GM12878 (cell line): ENCODE results near the gene LARGE1. TPM values are rescaled to one million over a fixed set of nuclear protein-coding genes. Genes with fewer than 3 reads are reported as not detected.

ENCODE experiments used
- ATAC-seq: fragments of 200-7000 bp; cut with Tn5 transposase; 3 replicates; pipeline ENCODE4 v1.9.1; 2020; ENCODE audit warnings: mild to moderate bottlenecking, moderate library complexity
- BruUV-seq: library from RNA; stranded (reverse); fragments of 400-500 nt; replicated peaks from 2 replicates; lab custom pipeline; 2021; lab: Mats Ljungman, UMichigan
- CTCF ChIA-PET: fragments of 300-600 bp; sonication (Branson Sonifier 250); formaldehyde crosslinking; extraction: SDS; loops from one replicate; lab custom pipeline; 2021; ENCODE audit warnings: inconsistent platforms; lab: Yijun Ruan, JAX
- POLR2A ChIA-PET: fragments of 350-600 bp; formaldehyde crosslinking; extraction: SDS; loops from one replicate; lab custom pipeline; 2021; ENCODE audit warnings: inconsistent platforms; lab: Charles Lee
- RAD21 ChIA-PET: fragments of 300-600 bp; sonication (Branson Sonifier 250); formaldehyde crosslinking; loops from one replicate; lab custom pipeline; 2023; ENCODE audit warnings: antibody characterized with exemption; ENCODE audit not compliant: unreplicated experiment; lab: Charles Lee
- SMC1A ChIA-PET: fragments of 300-600 bp; sonication (Branson Sonifier 250); formaldehyde crosslinking; loops from one replicate; lab custom pipeline; 2023; ENCODE audit not compliant: unreplicated experiment, uncharacterized antibody; lab: Charles Lee
- DNase-seq: peaks from one replicate; pipeline ENCODE4 v3.0.0-alpha.2; 2011; ENCODE audit warnings: low read depth, low spot score
- FAIRE-seq: peaks from 3 replicates; lab custom pipeline; 2011; peaks lifted over from hg19 to GRCh38; lab: Jason Lieb, UNC
- H2AFZ ChIP-seq: 2 replicates; pipeline ENCODE4 v1.6.0; 2011; ENCODE audit warnings: low read depth, low read length, control low read depth; ENCODE audit not compliant: control insufficient read depth
- H3K27ac ChIP-seq: 2 replicates; pipeline ENCODE4 v1.5.1; 2011; ENCODE audit warnings: control low read depth; ENCODE audit not compliant: control insufficient read depth, insufficient read depth
- H3K27me3 ChIP-seq, 2 experiments: replicated peaks in 1 of 2; 2 replicates each; pipeline versions ENCODE4 v1.6.0 to v1.6.1; 2011; ENCODE audit warnings: low read length in 1 of 2; ENCODE audit not compliant: control insufficient read depth in 2 of 2, insufficient read depth in 2 of 2
- H3K36me3 ChIP-seq, 2 experiments: 2 replicates each; pipeline ENCODE4 v1.5.1; 2011; ENCODE audit warnings: low read length in 1 of 2; ENCODE audit not compliant: control insufficient read depth in 2 of 2, insufficient read depth in 2 of 2
- H3K4me1 ChIP-seq: 2 replicates; pipeline ENCODE4 v1.6.1; 2011; ENCODE audit warnings: mild to moderate bottlenecking, low read length, moderate library complexity, mixed read lengths; ENCODE audit not compliant: control insufficient read depth, insufficient read depth
- H3K4me2 ChIP-seq: 2 replicates; pipeline ENCODE4 v1.6.0; 2011; ENCODE audit warnings: control low read depth; ENCODE audit not compliant: control insufficient read depth, insufficient read depth
- H3K4me3 ChIP-seq: fragments of 200-600 bp; sonication (generic); 2 replicates; pipeline ENCODE4 v1.5.1; 2016
- H3K79me2 ChIP-seq: 2 replicates; pipeline ENCODE4 v1.6.0; 2011; ENCODE audit warnings: low read length; ENCODE audit not compliant: control insufficient read depth, insufficient read depth
- H3K9ac ChIP-seq: 2 replicates; pipeline ENCODE4 v1.8.0; 2011; ENCODE audit warnings: low read length, control low read depth, mixed read lengths; ENCODE audit not compliant: control insufficient read depth, insufficient read depth
- H3K9me3 ChIP-seq: replicated peaks from 3 replicates; pipeline ENCODE4 v1.5.1; 2011; ENCODE audit warnings: mild to moderate bottlenecking, low read length; ENCODE audit not compliant: control insufficient read depth, insufficient read depth
- H4K20me1 ChIP-seq: 2 replicates; pipeline ENCODE4 v1.6.0; 2011; ENCODE audit not compliant: control insufficient read depth, insufficient read depth
- BCLAF1 ChIP-seq: fragments of 450-650 bp; IDR thresholded peaks from 2 replicates; pipeline ENCODE4 v1.6.1; 2017; ENCODE audit warnings: antibody characterized with exemption, mild to moderate bottlenecking, moderate library complexity
- CBFB ChIP-seq: IDR thresholded peaks from 2 replicates; pipeline ENCODE4 v1.6.1; 2016; ENCODE audit warnings: antibody characterized with exemption, low read depth
- DPF2 ChIP-seq: fragments of 450-650 bp; IDR thresholded peaks from 2 replicates; pipeline ENCODE4 v1.6.1; 2017; ENCODE audit warnings: mild to moderate bottlenecking
- E2F4 ChIP-seq: IDR thresholded peaks from 2 replicates; pipeline ENCODE4 v1.6.1; 2012; ENCODE audit warnings: low read depth, low read length, improper control_type of control experiment
- E4F1 ChIP-seq: fragments of 450-650 bp; IDR thresholded peaks from 2 replicates; pipeline ENCODE4 v1.6.1; 2018; ENCODE audit warnings: borderline replicate concordance, mild to moderate bottlenecking; ENCODE audit not compliant: partially characterized antibody
- GABPA ChIP-seq: IDR thresholded peaks from 2 replicates; pipeline ENCODE4 v1.6.1; 2014; ENCODE audit warnings: antibody characterized with exemption, low read depth, mild to moderate bottlenecking, inconsistent platforms
- IKZF1 ChIP-seq: fragments of 450-650 bp; conservative IDR thresholded peaks from 2 replicates; pipeline ENCODE4 v1.6.1; 2017; ENCODE audit warnings: antibody characterized with exemption, mild to moderate bottlenecking
- IKZF2 ChIP-seq, 2 experiments: fragments of 450-650 bp; IDR thresholded peaks; 2 replicates each; pipeline ENCODE4 v1.6.1; 2017; ENCODE audit warnings: mild to moderate bottlenecking in 2 of 2, moderate library complexity in 2 of 2
- IRF4 ChIP-seq: IDR thresholded peaks from 2 replicates; pipeline ENCODE4 v1.6.1; 2011; ENCODE audit warnings: low read depth, low read length
- KLF5 ChIP-seq: fragments of 450-650 bp; IDR thresholded peaks from 2 replicates; pipeline ENCODE4 v1.6.1; 2014; ENCODE audit warnings: mild to moderate bottlenecking; ENCODE audit not compliant: partially characterized antibody
- MEF2B ChIP-seq: fragments of 450-650 bp; IDR thresholded peaks from 2 replicates; pipeline ENCODE4 v1.6.1; 2018; ENCODE audit warnings: mild to moderate bottlenecking, moderate library complexity; ENCODE audit not compliant: partially characterized antibody, poor library complexity, severe bottlenecking
- NFYA ChIP-seq: IDR thresholded peaks from 2 replicates; pipeline ENCODE4 v1.6.1; 2011; ENCODE audit warnings: low read depth, mild to moderate bottlenecking, low read length, improper control_type of control experiment, borderline replicate concordance
- NFYB ChIP-seq: IDR thresholded peaks from 2 replicates; pipeline ENCODE4 v1.6.1; 2011; ENCODE audit warnings: low read depth, mild to moderate bottlenecking, low read length, improper control_type of control experiment, moderate library complexity; ENCODE audit not compliant: insufficient read depth
- POU2F2 ChIP-seq: IDR thresholded peaks from 3 replicates; pipeline ENCODE4 v1.6.1; 2011; ENCODE audit warnings: low read depth, mild to moderate bottlenecking, low read length, borderline replicate concordance
- RUNX3 ChIP-seq: IDR thresholded peaks from 2 replicates; pipeline ENCODE4 v1.6.1; 2012; ENCODE audit warnings: low read length, inconsistent platforms
- SUZ12 ChIP-seq: fragments of 200-600 bp; sonication (generic); IDR thresholded peaks from one replicate; pipeline ENCODE4 v1.6.1; 2018; ENCODE audit warnings: antibody characterized with exemption, mild to moderate bottlenecking; ENCODE audit not compliant: unreplicated experiment
- WRNIP1 ChIP-seq: IDR thresholded peaks from 2 replicates; pipeline ENCODE4 v1.6.1; 2011; ENCODE audit warnings: low read depth, low read length, improper control_type of control experiment, borderline replicate concordance
- ZNF274 ChIP-seq: IDR thresholded peaks from one replicate; pipeline ENCODE4 v1.8.0; 2011; ENCODE audit not compliant: insufficient read length, insufficient read depth
- WGBS: methylation state at CpG from one replicate; pipeline ENCODE4 v1.1.6; 2016; ENCODE audit warnings: low lambda C conversion rate; ENCODE audit not compliant: insufficient replicate concordance, insufficient coverage; ENCODE audit errors: missing lambda C conversion rate; 5-methylcytosine and 5-hydroxymethylcytosine counted together
- in situ Hi-C: fragments of 300-500 bp; cut with MboI; formaldehyde crosslinking; loops from 9 replicates; pipeline ENCODE4 v1.14.3; 2018; ENCODE audit warnings: mixed read lengths
- intact Hi-C: fragments of 100-400 bp; cut with micrococcal nuclease; formaldehyde crosslinking; loops from one replicate; pipeline ENCODE4 v1.14.2; 2022; ENCODE audit not compliant: unreplicated experiment
- polyA plus RNA-seq, 11 experiments: library from polyadenylated mRNA; depleted of rRNA in 4 of 11; unstranded in 6 of 11; stranded (reverse) in 5 of 11; fragments of >200 nt; fragmentation: Nextera tagmentation in 4 of 11; fragmentation: Illumina TruSeq in 1 of 11; extraction: Ambion mirVana in 4 of 11; extraction: Trizol in 1 of 11; gene quantifications; 1 replicate in 1 of 11; 2 replicates in 10 of 11; pipeline versions ENCODE4 v1.2.1 to v1.2.3, GENCODE V29; 2011 to 2016; ENCODE audit warnings: inconsistent platforms in 2 of 11, missing spikeins in 2 of 11, low read depth in 1 of 11
- total RNA-seq, 4 experiments: library from RNA; depleted of rRNA in 3 of 4; stranded (reverse); fragments of >200 nt in 3 of 4; fragmentation: Illumina TruSeq in 1 of 4; extraction: Trizol in 1 of 4; gene quantifications; 2 replicates each; pipeline versions ENCODE4 v1.2.1 to v1.2.3, GENCODE V29; 2013 to 2021

The LARGE1 gene
- total and polyA plus RNA-seq, 10 of the 15 experiments (the other 5 are each of a cell fraction or from before 2014, with no cell fraction given): 3.2 to 41.4 (median 17.3) TPM

- TF ChIP-seq SUZ12: no peak
- TF ChIP-seq E4F1: no peak
- no peak for TF ChIP-seq DPF2
- no peak for TF ChIP-seq WRNIP1
- no peak for TF ChIP-seq POU2F2
- no peak for TF ChIP-seq GABPA
- no peak for TF ChIP-seq ZNF274
- no peak for TF ChIP-seq E2F4
- TF ChIP-seq KLF5: no peak
Measured at GRCh38 chr22:33476206-33476605, 444.1 kb downstream of the LARGE1 start (continued).

GRCh38 chr22:33474587-33474986 is 445.7 kb downstream of the LARGE1 start:
- POLR2A ChIA-PET: interaction anchor here (0.6 to 0.7 kb wide), 2 partner anchors 20 to 589 kb away, joined by 3 read pairs; no protein-coding TSS in a partner anchor
- in situ Hi-C loops: loop anchor here (5.0 to 10.0 kb wide), 2 partner anchors 93 to 1650 kb away; no protein-coding TSS in a partner anchor
- no peaks in the 10 kb centered on the region for H4K20me1 ChIP-seq
- no peaks in the 10 kb centered on the region for H3K27me3 ChIP-seq
- CTCF ChIA-PET: interaction anchor here (0.8 to 2.2 kb wide), 6 partner anchors 16 to 173 kb away, joined by 3 to 8 read pairs (median 4); no protein-coding TSS in a partner anchor
- H3K4me1 ChIP-seq: peaks cover 42% of the 10 kb centered on the region
- BruUV-seq: no TSS peak
- no peaks in the 10 kb centered on the region for H3K36me3 ChIP-seq
- RAD21 ChIA-PET: interaction anchor here (1.0 to 2.5 kb wide), 2 partner anchors 45 to 175 kb away, joined by 6 read pairs; no protein-coding TSS in a partner anchor
- DNase-seq (no peak), ATAC-seq (no peak), FAIRE-seq (no peak)
- WGBS: 50% methylated on average over 1 of the region's 1 CpG
- no peak overlapping the region for H3K4me3 ChIP-seq
- H2AFZ ChIP-seq: no peak overlapping the region
- peak overlapping the region; percentile 14; the same call in 1 of the 2 replicates for H3K4me2 ChIP-seq
- SMC1A ChIA-PET: interaction anchor here (0.6 to 3.7 kb wide), 6 partner anchors 10 to 456 kb away, joined by 3 to 21 read pairs (median 4); no protein-coding TSS in a partner anchor
- no peak overlapping the region for H3K9ac ChIP-seq
- peaks cover 2% of the 10 kb centered on the region; the same call in 1 of the 2 replicates for H3K79me2 ChIP-seq
- peak overlapping the region; percentile 56 for H3K27ac ChIP-seq
- intact Hi-C loops: loop anchor here (5.0 kb wide), 1 partner anchor 1653 kb away; no protein-coding TSS in a partner anchor
- no peaks in the 10 kb centered on the region for H3K9me3 ChIP-seq
- TF ChIP-seq RUNX3 (peak; percentile 66), NFYA (no peak), MEF2B (peak; percentile 33), CBFB (no peak), NFYB (no peak), IKZF2 (IDR thresholded peaks at IDR 0.05) (peak in 1 of 2 experiments; percentile 28; a peak in 1 of 4 replicates), IKZF1 (peak; percentile 48), BCLAF1 (no peak), IRF4 (no peak)
